Ishikawa (cell line): ENCODE results near the gene TMEM43.

ENCODE experiments used
- CEBPB ChIP-seq: IDR thresholded peaks from 2 replicates; pipeline ENCODE4 v1.6.1; 2012
- CREB1 ChIP-seq: IDR thresholded peaks from 2 replicates; pipeline ENCODE4 v1.6.1; 2012; ENCODE audit warnings: low read depth
- EGR1 ChIP-seq: IDR thresholded peaks from 2 replicates; pipeline ENCODE4 v1.6.1; 2012
- EP300 ChIP-seq: IDR thresholded peaks from 2 replicates; pipeline ENCODE4 v1.6.1; 2012; ENCODE audit warnings: borderline replicate concordance
- FOXM1 ChIP-seq: IDR thresholded peaks from 2 replicates; pipeline ENCODE4 v1.6.1; 2012; ENCODE audit warnings: low read depth, borderline replicate concordance
- NFIC ChIP-seq: IDR thresholded peaks from 2 replicates; pipeline ENCODE4 v1.6.1; 2012
- RAD21 ChIP-seq: IDR thresholded peaks from 2 replicates; pipeline ENCODE4 v1.6.1; 2012; ENCODE audit warnings: low read depth
- TAF1 ChIP-seq: IDR thresholded peaks from 2 replicates; pipeline ENCODE4 v1.6.1; 2012; ENCODE audit warnings: low read depth, mild to moderate bottlenecking
- TCF12 ChIP-seq: IDR thresholded peaks from 2 replicates; pipeline ENCODE4 v1.6.1; 2012; ENCODE audit warnings: low read depth
- TEAD4 ChIP-seq: IDR thresholded peaks from 2 replicates; pipeline ENCODE4 v1.6.1; 2012
- YY1 ChIP-seq: IDR thresholded peaks from 2 replicates; pipeline ENCODE4 v1.6.1; 2012; ENCODE audit warnings: low read depth
- ZBTB7A ChIP-seq: IDR thresholded peaks from 2 replicates; pipeline ENCODE4 v1.6.1; 2012; ENCODE audit warnings: low read depth
- TF ChIP-seq, protein P1 (sequence below): IDR thresholded peaks from 2 replicates; pipeline ENCODE4 v1.6.1; 2012
- TF ChIP-seq, protein P2 (sequence below): IDR thresholded peaks from 2 replicates; pipeline ENCODE4 v1.6.1; 2012
- TF ChIP-seq, protein P3 (sequence below): IDR thresholded peaks from 2 replicates; pipeline ENCODE4 v1.6.1; 2012; ENCODE audit warnings: low read depth, mild to moderate bottlenecking

The TMEM43 gene

DNA sequence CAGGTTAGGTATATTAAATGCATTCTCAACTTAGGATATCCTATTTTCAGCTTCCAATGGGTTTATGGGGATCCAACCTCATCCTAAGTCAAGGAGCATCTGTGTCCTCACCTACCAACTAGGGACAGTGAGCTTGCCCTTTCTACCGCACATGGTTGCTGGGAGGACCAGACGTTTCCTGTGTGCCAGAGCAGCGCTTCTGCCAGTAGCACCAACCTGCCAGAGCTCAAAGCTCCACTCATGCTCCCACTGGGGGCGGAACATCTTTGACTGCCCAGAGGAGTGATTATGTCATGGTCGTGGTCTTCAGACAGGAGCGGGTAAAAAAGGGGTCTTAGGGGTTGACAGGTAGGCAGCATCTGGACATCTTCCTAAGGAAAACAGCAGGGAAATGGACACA is 28.8 kb downstream of the TMEM43 start:
- TF ChIP-seq YY1, result no peak
- no peak for TF ChIP-seq EP300
- TF ChIP-seq CREB1, result no peak
- no peak for TF ChIP-seq ZBTB7A
- TF ChIP-seq TAF1, result no peak
- TF ChIP-seq RAD21, result no peak
- TF ChIP-seq NFIC, result no peak
- TF ChIP-seq EGR1, result no peak

DNA sequence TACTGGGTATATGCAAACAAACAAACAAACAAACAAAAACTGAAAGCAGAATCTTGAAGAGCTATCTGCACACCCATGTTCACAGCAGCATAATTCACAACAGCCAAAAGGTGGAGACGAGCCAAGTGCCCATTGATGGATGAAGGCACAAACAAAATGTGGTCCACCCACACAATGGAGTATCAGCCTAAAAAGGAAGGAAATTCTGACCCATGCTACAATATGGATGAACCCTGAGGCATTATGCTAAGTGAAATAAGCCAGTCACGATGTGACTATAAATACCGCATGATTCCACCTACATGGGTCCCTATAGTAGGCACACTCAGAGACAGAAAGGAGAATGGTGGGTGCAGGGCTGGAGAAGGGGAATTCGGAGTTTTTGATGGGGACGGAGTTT is 29.4 kb downstream of the TMEM43 start:
- TF ChIP-seq, protein P1, sequence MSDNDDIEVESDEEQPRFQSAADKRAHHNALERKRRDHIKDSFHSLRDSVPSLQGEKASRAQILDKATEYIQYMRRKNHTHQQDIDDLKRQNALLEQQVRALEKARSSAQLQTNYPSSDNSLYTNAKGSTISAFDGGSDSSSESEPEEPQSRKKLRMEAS, result no peak
- TF ChIP-seq NFIC, result no peak
- no peak for TF ChIP-seq TEAD4
- TF ChIP-seq FOXM1, result no peak
- no peak for TF ChIP-seq YY1
- TF ChIP-seq, protein P2, sequence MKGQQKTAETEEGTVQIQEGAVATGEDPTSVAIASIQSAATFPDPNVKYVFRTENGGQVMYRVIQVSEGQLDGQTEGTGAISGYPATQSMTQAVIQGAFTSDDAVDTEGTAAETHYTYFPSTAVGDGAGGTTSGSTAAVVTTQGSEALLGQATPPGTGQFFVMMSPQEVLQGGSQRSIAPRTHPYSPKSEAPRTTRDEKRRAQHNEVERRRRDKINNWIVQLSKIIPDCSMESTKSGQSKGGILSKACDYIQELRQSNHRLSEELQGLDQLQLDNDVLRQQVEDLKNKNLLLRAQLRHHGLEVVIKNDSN, result no peak
- no peak for TF ChIP-seq CEBPB
- no peak for TF ChIP-seq EGR1
- TF ChIP-seq TCF12, result no peak
- TF ChIP-seq EP300, result no peak
- no peak for TF ChIP-seq CREB1
- no peak for TF ChIP-seq ZBTB7A
- TF ChIP-seq, protein P3, sequence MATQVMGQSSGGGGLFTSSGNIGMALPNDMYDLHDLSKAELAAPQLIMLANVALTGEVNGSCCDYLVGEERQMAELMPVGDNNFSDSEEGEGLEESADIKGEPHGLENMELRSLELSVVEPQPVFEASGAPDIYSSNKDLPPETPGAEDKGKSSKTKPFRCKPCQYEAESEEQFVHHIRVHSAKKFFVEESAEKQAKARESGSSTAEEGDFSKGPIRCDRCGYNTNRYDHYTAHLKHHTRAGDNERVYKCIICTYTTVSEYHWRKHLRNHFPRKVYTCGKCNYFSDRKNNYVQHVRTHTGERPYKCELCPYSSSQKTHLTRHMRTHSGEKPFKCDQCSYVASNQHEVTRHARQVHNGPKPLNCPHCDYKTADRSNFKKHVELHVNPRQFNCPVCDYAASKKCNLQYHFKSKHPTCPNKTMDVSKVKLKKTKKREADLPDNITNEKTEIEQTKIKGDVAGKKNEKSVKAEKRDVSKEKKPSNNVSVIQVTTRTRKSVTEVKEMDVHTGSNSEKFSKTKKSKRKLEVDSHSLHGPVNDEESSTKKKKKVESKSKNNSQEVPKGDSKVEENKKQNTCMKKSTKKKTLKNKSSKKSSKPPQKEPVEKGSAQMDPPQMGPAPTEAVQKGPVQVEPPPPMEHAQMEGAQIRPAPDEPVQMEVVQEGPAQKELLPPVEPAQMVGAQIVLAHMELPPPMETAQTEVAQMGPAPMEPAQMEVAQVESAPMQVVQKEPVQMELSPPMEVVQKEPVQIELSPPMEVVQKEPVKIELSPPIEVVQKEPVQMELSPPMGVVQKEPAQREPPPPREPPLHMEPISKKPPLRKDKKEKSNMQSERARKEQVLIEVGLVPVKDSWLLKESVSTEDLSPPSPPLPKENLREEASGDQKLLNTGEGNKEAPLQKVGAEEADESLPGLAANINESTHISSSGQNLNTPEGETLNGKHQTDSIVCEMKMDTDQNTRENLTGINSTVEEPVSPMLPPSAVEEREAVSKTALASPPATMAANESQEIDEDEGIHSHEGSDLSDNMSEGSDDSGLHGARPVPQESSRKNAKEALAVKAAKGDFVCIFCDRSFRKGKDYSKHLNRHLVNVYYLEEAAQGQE, result no peak

DNA sequence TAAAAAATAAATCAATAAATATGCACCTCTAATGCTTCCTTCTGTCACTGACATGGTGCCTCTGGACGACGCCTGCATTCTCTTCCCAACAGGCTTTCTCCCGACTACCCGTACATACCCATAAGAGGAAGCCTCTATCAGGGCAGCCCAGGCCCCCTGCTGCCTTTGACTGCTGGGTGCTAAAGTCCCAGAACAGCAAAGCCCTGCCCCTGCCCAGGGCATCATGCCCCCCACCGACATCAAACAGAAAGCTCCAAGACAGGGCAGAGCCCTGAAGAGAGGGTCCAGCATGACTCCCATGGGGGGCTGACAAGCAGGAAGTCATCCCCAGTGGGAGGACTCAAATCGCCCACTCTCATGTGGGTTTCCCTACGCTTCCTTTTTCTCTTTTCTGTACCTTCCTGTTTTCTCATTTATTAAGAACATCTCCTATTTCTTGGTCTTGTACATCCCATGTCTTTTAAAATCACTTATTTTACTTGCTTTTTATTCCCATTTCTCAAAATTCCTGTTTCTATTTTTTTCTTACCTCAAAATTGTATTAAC is 30.1 kb downstream of the TMEM43 start:
- TF ChIP-seq NFIC, result no peak
- TF ChIP-seq, protein P2, result no peak
- no peak for TF ChIP-seq RAD21
- TF ChIP-seq, protein P1, result no peak
- no peak for TF ChIP-seq ZBTB7A
- TF ChIP-seq TEAD4, result no peak
- no peak for TF ChIP-seq CEBPB
- TF ChIP-seq FOXM1, result no peak
- no peak for TF ChIP-seq CREB1
- TF ChIP-seq YY1, result no peak
- TF ChIP-seq, protein P3, result no peak
- no peak for TF ChIP-seq EP300
- TF ChIP-seq TCF12, result no peak
- no peak for TF ChIP-seq TAF1
- no peak for TF ChIP-seq EGR1

DNA sequence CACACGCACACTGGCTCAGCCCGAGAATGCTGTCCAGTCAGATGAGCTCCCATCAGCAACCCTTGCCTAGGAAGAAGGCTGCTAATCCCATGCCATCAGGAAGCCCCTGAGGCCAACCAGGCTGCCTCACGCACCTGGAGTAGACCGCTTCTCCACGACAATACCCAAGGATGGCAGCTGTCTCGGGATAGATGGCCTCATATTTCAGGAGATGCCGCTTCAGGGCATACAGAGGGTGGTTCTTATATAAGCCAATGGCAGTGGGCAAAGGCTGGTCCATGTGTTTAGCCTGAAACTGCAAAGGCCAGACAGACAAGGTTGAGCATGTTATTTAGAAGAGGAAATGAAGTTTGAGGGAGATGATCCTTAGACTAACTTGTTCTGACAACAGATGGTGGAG is 31.3 kb downstream of the TMEM43 start:
- TF ChIP-seq TCF12 (no peak), RAD21 (no peak), ZBTB7A (no peak), NFIC (no peak), YY1 (no peak)
- TF ChIP-seq, protein P3, result no peak
- TF ChIP-seq, protein P1, result no peak
